HG03045 (cell line): ENCODE data around the gene EXOC6B.
"Not testable (repeated sequence)": the region's sequence is repeated elsewhere in the genome, so short reads cannot be mapped to it uniquely, and the experiment has no call there.

Experiments used
- ATAC-seq: cut with Tn5 transposase; IDR thresholded peaks from one replicate; pipeline ENCODE4 v1.9.1; 2021; ENCODE audit warnings: mild to moderate bottlenecking, moderate library complexity; ENCODE audit not compliant: unreplicated experiment

Gene EXOC6B

GRCh38 chr2:72484622-72485021, 341.2 kb downstream of the EXOC6B start:
- not testable (repeated sequence) for ATAC-seq

GRCh38 chr2:72483346-72483745, 342.5 kb downstream of the EXOC6B start:
- no peak for ATAC-seq

GRCh38 chr2:72475246-72475645, 350.6 kb downstream of the EXOC6B start:
- no peak for ATAC-seq

- ATAC-seq = no peak
Observed at GRCh38 chr2:72457801-72458516, 367.9 kb downstream of the EXOC6B start.

- no peak for ATAC-seq
Observed at GRCh38 chr2:72454189-72454588, 371.6 kb downstream of the EXOC6B start.

GRCh38 chr2:72442270-72442669, 383.6 kb downstream of the EXOC6B start:
- no peak for ATAC-seq

GRCh38 chr2:72439892-72440291, 385.9 kb downstream of the EXOC6B start:
- no peak for ATAC-seq

- no peak for ATAC-seq
Observed at GRCh38 chr2:72438364-72438763, 387.5 kb downstream of the EXOC6B start.

- no peak for ATAC-seq
Observed at GRCh38 chr2:72431737-72432136, 394.1 kb downstream of the EXOC6B start.

- no peak for ATAC-seq
Observed at GRCh38 chr2:72427022-72427861, 398.6 kb downstream of the EXOC6B start.

GRCh38 chr2:72425996-72426395, 399.8 kb downstream of the EXOC6B start:
- ATAC-seq = no peak

- no peak for ATAC-seq
Observed at GRCh38 chr2:72423756-72424155, 402.1 kb downstream of the EXOC6B start.

- not testable (repeated sequence) for ATAC-seq
Observed at GRCh38 chr2:72421771-72422379, 404.0 kb downstream of the EXOC6B start.

GRCh38 chr2:72415781-72416475, 409.9 kb downstream of the EXOC6B start:
- no peak for ATAC-seq

GRCh38 chr2:72415241-72415661, 410.6 kb downstream of the EXOC6B start:
- no peak for ATAC-seq

GRCh38 chr2:72414137-72414760, 411.6 kb downstream of the EXOC6B start:
- no peak for ATAC-seq

- ATAC-seq = no peak
Observed at GRCh38 chr2:72413716-72414115, 412.1 kb downstream of the EXOC6B start.

GRCh38 chr2:72412214-72412613, 413.6 kb downstream of the EXOC6B start:
- ATAC-seq = no peak

GRCh38 chr2:72399879-72400278, 426.0 kb downstream of the EXOC6B start:
- ATAC-seq = no peak

GRCh38 chr2:72395096-72395495, 430.7 kb downstream of the EXOC6B start:
- no peak for ATAC-seq
